ENCODE data around the gene EFCAB13.
A peak's percentile ranks its signal among the peaks of the same experiment; 100 is the strongest.

Gene EFCAB13

GRCh38 chr17:47323382-47324223 is at the start of gene EFCAB13:
Gene EFCAB13, plus strand, starts transcription at chr17:47323955. Its CDS starts 4,399 bp downstream, at chr17:47328354.
- DNase-seq (ENCODE audit: extremely low spot score, insufficient read length, low read depth) (peak; percentile 65), FAIRE-seq (peak; percentile 86)

- FAIRE-seq: no peak
- no peak for DNase-seq (ENCODE audit: extremely low spot score, insufficient read length, low read depth)
Measured at GRCh38 chr17:47274319-47275069, 49.3 kb upstream of the EFCAB13 start.

- FAIRE-seq: no peak
Measured at GRCh38 chr17:47275245-47275984, 48.3 kb upstream of the EFCAB13 start.

GRCh38 chr17:47276444-47276843 is 47.3 kb upstream of the EFCAB13 start:
- FAIRE-seq: no peak
- DNase-seq (ENCODE audit: extremely low spot score, insufficient read length, low read depth): no peak

More at GRCh38 chr17:47275245-47275984, 48.3 kb upstream of the EFCAB13 start:
- no peak for DNase-seq (ENCODE audit: extremely low spot score, insufficient read length, low read depth)

- no peak for DNase-seq (ENCODE audit: extremely low spot score, insufficient read length, low read depth)
Measured at GRCh38 chr17:47276868-47277267, 46.9 kb upstream of the EFCAB13 start.

GRCh38 chr17:47277921-47278320 is 45.8 kb upstream of the EFCAB13 start:
- FAIRE-seq: no peak
- DNase-seq (ENCODE audit: extremely low spot score, insufficient read length, low read depth): no peak

More at GRCh38 chr17:47276868-47277267, 46.9 kb upstream of the EFCAB13 start:
- no peak for FAIRE-seq

GRCh38 chr17:47278561-47278960 is 45.2 kb upstream of the EFCAB13 start:
- DNase-seq (ENCODE audit: extremely low spot score, insufficient read length, low read depth) (no peak), FAIRE-seq (no peak)

GRCh38 chr17:47279062-47279801 is 44.5 kb upstream of the EFCAB13 start:
- DNase-seq (ENCODE audit: extremely low spot score, insufficient read length, low read depth) (peak; percentile 71), FAIRE-seq (peak; percentile 98)

GRCh38 chr17:47280072-47280811 is 43.5 kb upstream of the EFCAB13 start:
- no peak for DNase-seq (ENCODE audit: extremely low spot score, insufficient read length, low read depth)

GRCh38 chr17:47281216-47281615 is 42.5 kb upstream of the EFCAB13 start:
- no peak for FAIRE-seq

More at GRCh38 chr17:47280072-47280811, 43.5 kb upstream of the EFCAB13 start:
- FAIRE-seq: no peak

GRCh38 chr17:47285003-47285402 is 38.8 kb upstream of the EFCAB13 start:
- no peak for DNase-seq (ENCODE audit: extremely low spot score, insufficient read length, low read depth)
- no peak for FAIRE-seq

More at GRCh38 chr17:47281216-47281615, 42.5 kb upstream of the EFCAB13 start:
- no peak for DNase-seq (ENCODE audit: extremely low spot score, insufficient read length, low read depth)

GRCh38 chr17:47286198-47286914 is 37.4 kb upstream of the EFCAB13 start:
- DNase-seq (ENCODE audit: extremely low spot score, insufficient read length, low read depth): peak; percentile 55
- peak; percentile 94 for FAIRE-seq

GRCh38 chr17:47287068-47287467 is 36.7 kb upstream of the EFCAB13 start:
- peak; percentile 21 for FAIRE-seq
- no peak for DNase-seq (ENCODE audit: extremely low spot score, insufficient read length, low read depth)

- FAIRE-seq: peak; percentile 18
- DNase-seq (ENCODE audit: extremely low spot score, insufficient read length, low read depth): no peak
Measured at GRCh38 chr17:47287639-47288038, 36.1 kb upstream of the EFCAB13 start.

GRCh38 chr17:47288531-47289116 is 35.1 kb upstream of the EFCAB13 start:
- DNase-seq (ENCODE audit: extremely low spot score, insufficient read length, low read depth) (no peak), FAIRE-seq (no peak)

- FAIRE-seq (no peak), DNase-seq (ENCODE audit: extremely low spot score, insufficient read length, low read depth) (no peak)
Measured at GRCh38 chr17:47289302-47289701, 34.5 kb upstream of the EFCAB13 start.

- DNase-seq (ENCODE audit: extremely low spot score, insufficient read length, low read depth): no peak
- FAIRE-seq: no peak
Measured at GRCh38 chr17:47290870-47291241, 32.9 kb upstream of the EFCAB13 start.

Data from GM18507 (cell line).